Caco-2 (cell line): Measurements from ENCODE around the gene HES1. TPM values are rescaled to one million over a fixed set of nuclear protein-coding genes. Genes with fewer than 3 reads are reported as not detected.

Experiments
- BruUV-seq: library from RNA; stranded (reverse); fragments of 400-500 nt; replicated peaks from 2 replicates; lab custom pipeline; 2021; lab: Mats Ljungman, UMichigan
- CTCF ChIA-PET: fragments of 300-600 bp; sonication (Branson Sonifier 250); formaldehyde crosslinking; loops from one replicate; lab custom pipeline; 2022; ENCODE audit warnings: antibody characterized with exemption; lab: Charles Lee
- POLR2A ChIA-PET: fragments of 300-600 bp; sonication (Branson Sonifier 250); formaldehyde crosslinking; loops from one replicate; lab custom pipeline; 2022; ENCODE audit warnings: antibody characterized with exemption; lab: Charles Lee
- DNase-seq, 2 experiments: peaks; one replicate each; pipeline versions ENCODE4 v3.0.0 to v3.0.0-alpha.2; 2020 to 2022
- H3K27me3 ChIP-seq: replicated peaks from 2 replicates; pipeline ENCODE4 v1.6.0; 2011; ENCODE audit warnings: low read length; ENCODE audit not compliant: control insufficient read depth, insufficient read depth
- H3K36me3 ChIP-seq: 2 replicates; pipeline ENCODE4 v1.5.1; 2011; ENCODE audit warnings: low read length; ENCODE audit not compliant: control insufficient read depth, insufficient read depth
- H3K4me1 ChIP-seq: fragments of 250-450 bp; sonication (Bioruptor Pico); 2 replicates; pipeline ENCODE4 v1.5.1; 2020; ENCODE audit warnings: mild to moderate bottlenecking
- H3K4me3 ChIP-seq: 2 replicates; pipeline ENCODE4 v1.5.1; 2011; ENCODE audit warnings: low read depth, mild to moderate bottlenecking, control low read depth, low read length
- H3K9me3 ChIP-seq: fragments of 250-450 bp; sonication (Bioruptor Pico); 2 replicates; pipeline ENCODE4 v1.5.1; 2020; ENCODE audit warnings: mild to moderate bottlenecking, moderate library complexity
- H3K27ac Mint-ChIP-seq: one replicate; pipeline ENCODE4 v1.8.0; 2022; ENCODE audit warnings: mixed read lengths; ENCODE audit not compliant: unreplicated experiment
- H3K27me3 Mint-ChIP-seq: one replicate; pipeline ENCODE4 v1.8.0; 2022; ENCODE audit warnings: mixed read lengths; ENCODE audit not compliant: insufficient read depth, unreplicated experiment
- H3K36me3 Mint-ChIP-seq: one replicate; pipeline ENCODE4 v1.8.0; 2022; ENCODE audit warnings: mild to moderate bottlenecking, mixed read lengths; ENCODE audit not compliant: insufficient read depth, unreplicated experiment
- H3K4me1 Mint-ChIP-seq: one replicate; pipeline ENCODE4 v1.8.0; 2022; ENCODE audit warnings: low read depth, mixed read lengths; ENCODE audit not compliant: unreplicated experiment
- H3K4me3 Mint-ChIP-seq: one replicate; pipeline ENCODE4 v1.8.0; 2022; ENCODE audit warnings: mild to moderate bottlenecking, moderate library complexity, mixed read lengths; ENCODE audit not compliant: unreplicated experiment
- H3K9me3 Mint-ChIP-seq: one replicate; pipeline ENCODE4 v1.8.0; 2022; ENCODE audit warnings: mixed read lengths; ENCODE audit not compliant: unreplicated experiment
- intact Hi-C: fragments of 100-400 bp; cut with micrococcal nuclease; formaldehyde crosslinking; loops from one replicate; pipeline ENCODE4 v1.10.0; 2022; ENCODE audit not compliant: unreplicated experiment
- total RNA-seq: library from RNA; stranded (reverse); gene quantifications from 2 replicates; pipeline ENCODE4 v1.2.3, GENCODE V29; 2022
- TF ChIP-seq, protein P1 (sequence below), 2 experiments: fragments of 200-600 bp in 1 of 2; IDR thresholded peaks; 1 replicate in 1 of 2; 2 replicates in 1 of 2; pipeline versions ENCODE4 v1.5.1 to v1.8.0; 2011 to 2022; ENCODE audit warnings: antibody characterized with exemption in 1 of 2, control low read depth in 1 of 2, inconsistent platforms in 1 of 2, low read depth in 1 of 2, low read length in 1 of 2, mild to moderate bottlenecking in 1 of 2, moderate library complexity in 1 of 2; ENCODE audit not compliant: insufficient read depth in 1 of 2, severe bottlenecking in 1 of 2, unreplicated experiment in 1 of 2

Gene HES1
- total RNA-seq, 1 experiment from 2014 or later, result 123 TPM

- TF ChIP-seq, protein P1, sequence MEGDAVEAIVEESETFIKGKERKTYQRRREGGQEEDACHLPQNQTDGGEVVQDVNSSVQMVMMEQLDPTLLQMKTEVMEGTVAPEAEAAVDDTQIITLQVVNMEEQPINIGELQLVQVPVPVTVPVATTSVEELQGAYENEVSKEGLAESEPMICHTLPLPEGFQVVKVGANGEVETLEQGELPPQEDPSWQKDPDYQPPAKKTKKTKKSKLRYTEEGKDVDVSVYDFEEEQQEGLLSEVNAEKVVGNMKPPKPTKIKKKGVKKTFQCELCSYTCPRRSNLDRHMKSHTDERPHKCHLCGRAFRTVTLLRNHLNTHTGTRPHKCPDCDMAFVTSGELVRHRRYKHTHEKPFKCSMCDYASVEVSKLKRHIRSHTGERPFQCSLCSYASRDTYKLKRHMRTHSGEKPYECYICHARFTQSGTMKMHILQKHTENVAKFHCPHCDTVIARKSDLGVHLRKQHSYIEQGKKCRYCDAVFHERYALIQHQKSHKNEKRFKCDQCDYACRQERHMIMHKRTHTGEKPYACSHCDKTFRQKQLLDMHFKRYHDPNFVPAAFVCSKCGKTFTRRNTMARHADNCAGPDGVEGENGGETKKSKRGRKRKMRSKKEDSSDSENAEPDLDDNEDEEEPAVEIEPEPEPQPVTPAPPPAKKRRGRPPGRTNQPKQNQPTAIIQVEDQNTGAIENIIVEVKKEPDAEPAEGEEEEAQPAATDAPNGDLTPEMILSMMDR (IDR thresholded peaks at IDR 0.05; ENCODE audit: insufficient read depth in 1 of 2, low read depth in 1 of 2, low read length in 1 of 2, severe bottlenecking in 1 of 2, unreplicated experiment in 1 of 2), result no peak
- H3K36me3 Mint-ChIP-seq, result peaks cover 59% of the 10 kb centered on the region
- POLR2A ChIA-PET, result interaction anchor here (0.5 to 2.8 kb wide), 8 partner anchors 8 to 289 kb away, joined by 3 to 25 read pairs (median 4); no protein-coding TSS in a partner anchor
- Histone ChIP-seq H3K4me1 (peaks cover 49% of the 10 kb centered on the region), H3K4me3 (peak overlapping the region; percentile 61), H3K36me3 (peaks cover 4% of the 10 kb centered on the region), H3K9me3 (no peaks in the 10 kb centered on the region), H3K27me3 (no peaks in the 10 kb centered on the region)
- H3K27ac Mint-ChIP-seq, result peak overlapping the region; percentile 95
- H3K4me3 Mint-ChIP-seq, result peak overlapping the region; percentile 91
- H3K9me3 Mint-ChIP-seq, result no peaks in the 10 kb centered on the region
- H3K4me1 Mint-ChIP-seq, result peaks cover 37% of the 10 kb centered on the region
- no TSS peak for BruUV-seq
- CTCF ChIA-PET, result interaction anchor here (0.6 to 1.5 kb wide), 2 partner anchors 183 to 235 kb away, joined by 3 to 4 read pairs; no protein-coding TSS in a partner anchor
- H3K27me3 Mint-ChIP-seq, result no peaks in the 10 kb centered on the region
- intact Hi-C loops, result loop anchor here (1.0 kb wide), 1 partner anchor 162 kb away; no protein-coding TSS in a partner anchor
- DNase-seq, result peak; percentile 28 to 58
Observed at GRCh38 chr3:194132465-194133286, 3.3 kb upstream of the HES1 start.

DNA sequence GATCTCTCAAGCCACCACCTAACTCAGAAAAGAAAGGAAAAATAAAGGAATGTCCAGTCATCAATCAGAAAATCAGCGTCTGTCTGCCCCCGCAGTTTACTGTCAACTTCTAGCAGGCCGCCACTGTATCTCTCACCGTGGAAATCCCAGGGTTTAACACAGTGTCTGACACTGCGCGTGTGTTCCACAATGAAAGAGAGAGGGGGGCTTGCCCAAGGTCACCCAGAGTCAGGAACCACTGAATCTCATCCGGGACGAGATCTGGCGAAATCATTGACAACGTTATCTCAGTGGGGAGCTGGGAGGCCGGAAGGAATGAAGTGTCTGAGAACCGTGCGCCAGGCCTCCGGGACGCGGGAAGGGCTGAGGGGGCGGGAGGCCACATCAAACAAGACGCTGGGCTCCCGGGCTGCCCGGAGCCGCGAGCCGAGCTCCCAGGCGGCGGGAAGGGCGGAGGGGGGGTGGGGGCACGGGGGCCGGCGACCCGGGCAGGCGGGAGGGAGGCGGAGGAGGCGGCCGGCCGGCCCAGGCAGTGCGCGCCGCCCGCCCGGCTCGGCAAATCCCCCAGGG lies 2.2 kb upstream of the HES1 start:
- Histone ChIP-seq H3K4me3 (peak overlapping the region; percentile 61), H3K27me3 (no peaks in the 10 kb centered on the region), H3K4me1 (peaks cover 40% of the 10 kb centered on the region), H3K9me3 (no peaks in the 10 kb centered on the region), H3K36me3 (peaks cover 7% of the 10 kb centered on the region)
- DNase-seq, result peak; percentile 76 to 84
- CTCF ChIA-PET, result interaction anchor here (0.6 to 3.0 kb wide), 5 partner anchors 8 to 468 kb away, joined by 3 to 23 read pairs (median 5); no protein-coding TSS in a partner anchor
- peaks cover 28% of the 10 kb centered on the region for H3K4me1 Mint-ChIP-seq
- TF ChIP-seq, protein P1 (IDR thresholded peaks at IDR 0.05; ENCODE audit: insufficient read depth in 1 of 2, low read depth in 1 of 2, low read length in 1 of 2, severe bottlenecking in 1 of 2, unreplicated experiment in 1 of 2), result no peak
- peaks cover 60% of the 10 kb centered on the region for H3K36me3 Mint-ChIP-seq
- H3K9me3 Mint-ChIP-seq, result no peaks in the 10 kb centered on the region
- intact Hi-C loops, result loop anchor here (2.0 kb wide), 3 partner anchors 63 to 469 kb away; no protein-coding TSS in a partner anchor
- peak overlapping the region; percentile 91 for H3K4me3 Mint-ChIP-seq
- BruUV-seq, result no TSS peak
- H3K27ac Mint-ChIP-seq, result peak overlapping the region; percentile 95
- H3K27me3 Mint-ChIP-seq, result no peaks in the 10 kb centered on the region
- POLR2A ChIA-PET, result interaction anchor here (0.5 to 3.0 kb wide), 12 partner anchors 10 to 353 kb away, joined by 3 to 25 read pairs (median 4); no protein-coding TSS in a partner anchor

DNA sequence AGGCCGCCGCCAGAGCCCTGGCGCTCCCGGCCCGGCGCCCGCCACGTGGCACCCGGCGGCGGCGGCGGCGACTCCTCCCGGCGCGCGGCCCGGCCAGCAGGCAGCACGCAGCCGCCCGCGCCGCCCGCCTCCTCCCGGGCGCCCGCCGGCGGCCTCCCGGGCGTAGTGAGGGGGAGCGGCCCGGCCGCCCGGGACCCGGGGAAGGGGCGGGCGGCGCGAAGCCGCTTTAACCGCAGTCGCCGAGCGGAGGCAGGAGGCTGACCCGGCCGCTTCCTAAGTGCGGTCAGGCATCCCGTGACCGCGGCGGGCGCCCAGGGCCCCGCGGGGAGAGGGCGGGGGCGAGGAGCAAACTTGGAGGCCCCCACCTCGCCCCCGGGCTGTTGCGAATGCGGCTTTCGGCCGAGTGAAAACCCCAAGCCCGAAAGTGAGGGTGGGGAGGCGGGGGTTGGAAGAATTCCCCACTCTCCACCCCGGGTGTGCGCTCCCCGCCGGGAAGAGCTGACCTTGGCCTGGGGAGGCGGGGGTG lies 1.7 kb upstream of the HES1 start:
- H3K9me3 ChIP-seq, result no peaks in the 10 kb centered on the region
- H3K36me3 Mint-ChIP-seq, result peaks cover 65% of the 10 kb centered on the region
- peaks cover 40% of the 10 kb centered on the region for H3K4me1 ChIP-seq
- no TSS peak for BruUV-seq
- CTCF ChIA-PET, result interaction anchor here (0.5 to 3.0 kb wide), 12 partner anchors 9 to 468 kb away, joined by 3 to 23 read pairs (median 4); no protein-coding TSS in a partner anchor
- H3K36me3 ChIP-seq, result peaks cover 7% of the 10 kb centered on the region
- H3K4me3 Mint-ChIP-seq, result peak overlapping the region; percentile 91
- peak in 1 of 2 experiments; percentile 92 for DNase-seq
- TF ChIP-seq, protein P1 (IDR thresholded peaks at IDR 0.05; ENCODE audit: insufficient read depth in 1 of 2, low read depth in 1 of 2, low read length in 1 of 2, severe bottlenecking in 1 of 2, unreplicated experiment in 1 of 2), result no peak
- H3K4me1 Mint-ChIP-seq, result peaks cover 28% of the 10 kb centered on the region
- H3K27me3 Mint-ChIP-seq, result no peaks in the 10 kb centered on the region
- H3K9me3 Mint-ChIP-seq, result no peaks in the 10 kb centered on the region
- intact Hi-C loops, result loop anchor here (2.0 kb wide), 3 partner anchors 63 to 469 kb away; no protein-coding TSS in a partner anchor
- POLR2A ChIA-PET, result interaction anchor here (0.5 to 3.0 kb wide), 18 partner anchors 10 to 353 kb away, joined by 3 to 25 read pairs (median 8); no protein-coding TSS in a partner anchor
- no peaks in the 10 kb centered on the region for H3K27me3 ChIP-seq
- H3K27ac Mint-ChIP-seq, result peak overlapping the region; percentile 95
- H3K4me3 ChIP-seq, result peak overlapping the region; percentile 61
